Keratinocyte (primary cell): Measurements from ENCODE around the gene SH2D6. TPM values are rescaled to one million over a fixed set of nuclear protein-coding genes. Genes with fewer than 3 reads are reported as not detected.
"Not testable (repeated sequence)": the region's sequence is repeated elsewhere in the genome, so short reads cannot be mapped to it uniquely, and the experiment has no call there.

Source experiments
- DNase-seq: peaks from one replicate; pipeline ENCODE4 v3.0.0-alpha.2; 2011; ENCODE audit warnings: low read depth, missing footprints, low spot score
- FAIRE-seq: peaks from 2 replicates; lab custom pipeline; 2011; peaks lifted over from hg19 to GRCh38; lab: Jason Lieb, UNC
- H2AFZ ChIP-seq: 2 replicates; pipeline ENCODE4 v1.6.0; 2012; ENCODE audit warnings: low read length, control low read depth, inconsistent platforms; ENCODE audit not compliant: control insufficient read depth
- H3K27ac ChIP-seq: 2 replicates; pipeline ENCODE4 v1.5.1; 2011; ENCODE audit warnings: low read length; ENCODE audit not compliant: control insufficient read depth, insufficient read depth
- H3K27me3 ChIP-seq: 3 replicates; pipeline ENCODE4 v1.6.0; 2011; ENCODE audit warnings: low read length; ENCODE audit not compliant: control insufficient read depth, insufficient read depth; ENCODE audit errors: extremely low read depth
- H3K36me3 ChIP-seq, 2 experiments: 2 replicates in 1 of 2; 3 replicates in 1 of 2; pipeline ENCODE4 v1.5.1; 2011; ENCODE audit warnings: low read length in 2 of 2, mild to moderate bottlenecking in 1 of 2; ENCODE audit not compliant: control insufficient read depth in 2 of 2, insufficient read depth in 2 of 2; ENCODE audit errors: extremely low read depth in 1 of 2
- H3K4me1 ChIP-seq: 3 replicates; pipeline ENCODE4 v1.5.1; 2011; ENCODE audit warnings: low read length; ENCODE audit not compliant: control insufficient read depth, insufficient read depth; ENCODE audit errors: extremely low read depth
- H3K4me2 ChIP-seq: 3 replicates; pipeline ENCODE4 v1.6.0; 2011; ENCODE audit warnings: low read depth, low read length; ENCODE audit not compliant: control insufficient read depth, insufficient read depth; ENCODE audit errors: extremely low read depth
- H3K4me3 ChIP-seq, 3 experiments: fragments of 200-600 bp in 1 of 3; sonication (generic) in 1 of 3; 2 replicates in 2 of 3; 3 replicates in 1 of 3; pipeline ENCODE4 v1.5.1; 2011 to 2016; ENCODE audit warnings: low read length in 3 of 3, mild to moderate bottlenecking in 3 of 3, control low read depth in 2 of 3, inconsistent platforms in 1 of 3, low read depth in 1 of 3, mixed read lengths in 1 of 3, mixed run types in 1 of 3, moderate library complexity in 1 of 3; ENCODE audit not compliant: control insufficient read depth in 2 of 3, insufficient read depth in 2 of 3; ENCODE audit errors: extremely low read depth in 1 of 3
- H3K79me2 ChIP-seq: 2 replicates; pipeline ENCODE4 v1.6.0; 2012; ENCODE audit warnings: low read length; ENCODE audit not compliant: control insufficient read depth, insufficient read depth
- H3K9ac ChIP-seq: 3 replicates; pipeline ENCODE4 v1.6.0; 2011; ENCODE audit warnings: low read length; ENCODE audit not compliant: control insufficient read depth, insufficient read depth; ENCODE audit errors: extremely low read depth
- H3K9me1 ChIP-seq: 3 replicates; pipeline ENCODE4 v1.6.0; 2011; ENCODE audit warnings: low read length; ENCODE audit not compliant: control insufficient read depth, insufficient read depth; ENCODE audit errors: extremely low read depth
- H3K9me3 ChIP-seq: 2 replicates; pipeline ENCODE4 v1.5.1; 2012; ENCODE audit warnings: low read depth, low read length; ENCODE audit not compliant: control insufficient read depth
- H4K20me1 ChIP-seq: 3 replicates; pipeline ENCODE4 v1.6.0; 2011; ENCODE audit warnings: low read length; ENCODE audit not compliant: control insufficient read depth, insufficient read depth; ENCODE audit errors: extremely low read depth
- EZH2 ChIP-seq: IDR thresholded peaks from one replicate; pipeline ENCODE4 v1.6.1; 2012; ENCODE audit warnings: inconsistent platforms, mild to moderate bottlenecking, low read length, moderate library complexity
- dilution Hi-C: fragments of 300-500 bp; cut with MboI; formaldehyde crosslinking; loops from one replicate; pipeline ENCODE4 v1.7.0; 2020; ENCODE audit warnings: low sequenced_read_pairs; ENCODE audit not compliant: extremely low pct_ligation_motif_present
- polyA plus RNA-seq, 5 experiments: library from polyadenylated mRNA; depleted of rRNA in 3 of 5; stranded (reverse) in 3 of 5; stranded (forward) in 1 of 5; unstranded in 1 of 5; fragments of >200 nt; gene quantifications; 1 replicate in 1 of 5; 2 replicates in 3 of 5; 3 replicates in 1 of 5; pipeline versions ENCODE4 v1.2.1 to v1.2.3, GENCODE V29; 2011 to 2012; ENCODE audit warnings: missing spikeins in 2 of 5, low read depth in 1 of 5, low replicate concordance in 1 of 5
- TF ChIP-seq, protein P1 (sequence below), 3 experiments: IDR thresholded peaks in 1 of 3; conservative IDR thresholded peaks in 1 of 3; optimal IDR thresholded peaks in 1 of 3; 2 replicates in 2 of 3; 3 replicates in 1 of 3; pipeline versions ENCODE3 to v1.5.1; 2011; ENCODE audit warnings: low read length in 3 of 3, mild to moderate bottlenecking in 3 of 3, moderate library complexity in 2 of 3, control low read depth in 1 of 3, inconsistent platforms in 1 of 3; ENCODE audit not compliant: insufficient read depth in 2 of 3; ENCODE audit errors: extremely low read depth in 1 of 3

SH2D6 gene
- polyA plus RNA-seq, 1 donor (not counting 4 experiments of a cell fraction or from before 2014, with no cell fraction given), result 0.10 TPM

DNA sequence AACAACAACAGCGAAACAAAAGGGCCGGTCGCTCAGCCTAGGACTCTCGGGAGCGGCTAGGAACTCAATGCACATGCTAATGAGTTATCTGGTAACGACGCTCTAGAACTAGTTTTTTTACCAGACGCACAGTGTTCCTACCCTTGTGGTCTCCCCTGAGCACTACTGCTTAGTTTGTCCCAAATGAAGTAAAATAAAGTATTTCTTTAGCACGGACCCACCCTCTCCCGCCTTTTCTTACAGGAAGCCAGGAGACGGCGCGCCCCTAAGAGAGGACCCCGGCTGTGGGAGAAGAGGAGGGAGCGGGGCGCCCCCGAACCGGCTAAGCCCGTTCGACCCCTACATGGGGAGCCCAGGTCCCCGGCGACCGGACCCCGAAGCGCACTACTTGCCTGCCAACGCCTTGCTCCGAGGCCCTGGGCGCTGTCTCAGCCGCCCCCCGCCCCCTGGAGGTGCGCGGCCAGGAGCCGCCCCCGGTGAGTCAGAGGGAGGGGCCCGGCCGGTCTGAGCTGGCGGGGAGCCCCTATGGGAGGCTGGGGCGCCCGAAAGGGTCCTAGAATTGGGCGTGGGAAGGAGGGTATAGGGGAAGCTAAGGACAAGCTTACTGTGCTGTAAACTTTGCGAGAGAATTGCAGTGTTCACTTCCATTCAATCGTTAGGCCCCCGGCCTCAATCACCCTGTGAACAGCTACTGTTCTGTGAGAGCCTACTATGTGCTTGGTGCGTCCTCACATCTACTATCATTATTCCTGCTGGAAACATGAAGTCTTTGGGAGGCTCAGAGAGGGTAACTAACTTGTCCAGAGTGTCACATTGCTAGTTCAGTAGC is 4.7 kb upstream of the SH2D6 start:
- H3K4me1 ChIP-seq, result peaks cover 40% of the 10 kb centered on the region
- dilution Hi-C loops, result no loop called here
- H3K4me3 ChIP-seq, result peak overlapping the region; percentile 66 to 90 (median 89)
- peaks cover 42% of the 10 kb centered on the region for H3K79me2 ChIP-seq
- peak overlapping the region; percentile 95 for H3K9ac ChIP-seq
- no peaks in the 10 kb centered on the region for H3K27me3 ChIP-seq
- no peaks in the 10 kb centered on the region for H3K36me3 ChIP-seq
- peaks cover 2% of the 10 kb centered on the region for H3K9me1 ChIP-seq
- H4K20me1 ChIP-seq, result no peaks in the 10 kb centered on the region
- no peaks in the 10 kb centered on the region for H3K9me3 ChIP-seq
- DNase-seq (peak; percentile 41), FAIRE-seq (no peak)
- H3K4me2 ChIP-seq, result peak overlapping the region; percentile 98
- H3K27ac ChIP-seq, result peak overlapping the region; percentile 95
- no peak for TF ChIP-seq EZH2
- TF ChIP-seq, protein P1, sequence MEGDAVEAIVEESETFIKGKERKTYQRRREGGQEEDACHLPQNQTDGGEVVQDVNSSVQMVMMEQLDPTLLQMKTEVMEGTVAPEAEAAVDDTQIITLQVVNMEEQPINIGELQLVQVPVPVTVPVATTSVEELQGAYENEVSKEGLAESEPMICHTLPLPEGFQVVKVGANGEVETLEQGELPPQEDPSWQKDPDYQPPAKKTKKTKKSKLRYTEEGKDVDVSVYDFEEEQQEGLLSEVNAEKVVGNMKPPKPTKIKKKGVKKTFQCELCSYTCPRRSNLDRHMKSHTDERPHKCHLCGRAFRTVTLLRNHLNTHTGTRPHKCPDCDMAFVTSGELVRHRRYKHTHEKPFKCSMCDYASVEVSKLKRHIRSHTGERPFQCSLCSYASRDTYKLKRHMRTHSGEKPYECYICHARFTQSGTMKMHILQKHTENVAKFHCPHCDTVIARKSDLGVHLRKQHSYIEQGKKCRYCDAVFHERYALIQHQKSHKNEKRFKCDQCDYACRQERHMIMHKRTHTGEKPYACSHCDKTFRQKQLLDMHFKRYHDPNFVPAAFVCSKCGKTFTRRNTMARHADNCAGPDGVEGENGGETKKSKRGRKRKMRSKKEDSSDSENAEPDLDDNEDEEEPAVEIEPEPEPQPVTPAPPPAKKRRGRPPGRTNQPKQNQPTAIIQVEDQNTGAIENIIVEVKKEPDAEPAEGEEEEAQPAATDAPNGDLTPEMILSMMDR (optimal IDR thresholded peaks at IDR 0.05 in 1 of 3, IDR thresholded peaks at IDR 0.05 in 1 of 3, conservative IDR thresholded peaks at IDR 0.05 in 1 of 3; ENCODE audit: extremely low read depth in 1 of 3, insufficient read depth in 2 of 3, low read length in 3 of 3), result no peak
- peak overlapping the region; percentile 77 for H2AFZ ChIP-seq

GRCh38 chr2:85414421-85414759 is 4.1 kb upstream of the SH2D6 start:
- FAIRE-seq, DNase-seq, H2AFZ ChIP-seq, dilution Hi-C loops, H3K27me3 ChIP-seq, H3K36me3 ChIP-seq, H4K20me1 ChIP-seq, H3K9me3 ChIP-seq, H3K9me1 ChIP-seq: not testable (repeated sequence)
- peaks cover 36% of the 10 kb centered on the region for H3K79me2 ChIP-seq
- H3K4me2 ChIP-seq, result peak overlapping the region; percentile 98
- peaks cover 46% of the 10 kb centered on the region for H3K4me1 ChIP-seq
- peak overlapping the region in 2 of 3 experiments; percentile 89 to 90 for H3K4me3 ChIP-seq
- peak overlapping the region; percentile 95 for H3K27ac ChIP-seq
- H3K9ac ChIP-seq, result peak overlapping the region; percentile 95
